Stomach (tissue), 4 donors: ENCODE results near the gene MMP20.

Experiments used
- CTCF ChIP-seq, 7 experiments: fragments of 450-650 bp in 4 of 7; fragments of 200-600 bp in 3 of 7; sonication (generic) in 3 of 7; IDR thresholded peaks; one replicate each; pipeline ENCODE4 v1.5.1; 2016 to 2019; ENCODE audit warnings: antibody characterized with exemption in 7 of 7, control low read depth in 2 of 7, mild to moderate bottlenecking in 1 of 7
- POLR2A ChIP-seq, 4 donors: fragments of 450-650 bp; IDR thresholded peaks; one replicate each; pipeline ENCODE4 v1.6.1; 2016; ENCODE audit warnings: antibody characterized with exemption in 4 of 4, control low read depth in 2 of 4, mild to moderate bottlenecking in 1 of 4, moderate library complexity in 1 of 4

GRCh38 chr11:102620818-102621561 is 4.1 kb downstream of the MMP20 start:
- TF ChIP-seq CTCF (IDR thresholded peaks at IDR 0.05) (no peak), POLR2A (IDR thresholded peaks at IDR 0.05) (no peak)
